NCI-H446 treated with DMSO at 0.1 percent for 48 hours (cell line): ENCODE results near the gene C2orf68.
A peak's percentile ranks its signal among the peaks of the same experiment; 100 is the strongest.
"Not testable (repeated sequence)": the region's sequence is repeated elsewhere in the genome, so short reads cannot be mapped to it uniquely, and the experiment has no call there.

ENCODE experiments used
- DNase-seq: peaks from one replicate; lab custom pipeline; 2025; lab: John Stamatoyannopoulos, UW

The C2orf68 gene, protein sequence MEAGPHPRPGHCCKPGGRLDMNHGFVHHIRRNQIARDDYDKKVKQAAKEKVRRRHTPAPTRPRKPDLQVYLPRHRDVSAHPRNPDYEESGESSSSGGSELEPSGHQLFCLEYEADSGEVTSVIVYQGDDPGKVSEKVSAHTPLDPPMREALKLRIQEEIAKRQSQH

DNA sequence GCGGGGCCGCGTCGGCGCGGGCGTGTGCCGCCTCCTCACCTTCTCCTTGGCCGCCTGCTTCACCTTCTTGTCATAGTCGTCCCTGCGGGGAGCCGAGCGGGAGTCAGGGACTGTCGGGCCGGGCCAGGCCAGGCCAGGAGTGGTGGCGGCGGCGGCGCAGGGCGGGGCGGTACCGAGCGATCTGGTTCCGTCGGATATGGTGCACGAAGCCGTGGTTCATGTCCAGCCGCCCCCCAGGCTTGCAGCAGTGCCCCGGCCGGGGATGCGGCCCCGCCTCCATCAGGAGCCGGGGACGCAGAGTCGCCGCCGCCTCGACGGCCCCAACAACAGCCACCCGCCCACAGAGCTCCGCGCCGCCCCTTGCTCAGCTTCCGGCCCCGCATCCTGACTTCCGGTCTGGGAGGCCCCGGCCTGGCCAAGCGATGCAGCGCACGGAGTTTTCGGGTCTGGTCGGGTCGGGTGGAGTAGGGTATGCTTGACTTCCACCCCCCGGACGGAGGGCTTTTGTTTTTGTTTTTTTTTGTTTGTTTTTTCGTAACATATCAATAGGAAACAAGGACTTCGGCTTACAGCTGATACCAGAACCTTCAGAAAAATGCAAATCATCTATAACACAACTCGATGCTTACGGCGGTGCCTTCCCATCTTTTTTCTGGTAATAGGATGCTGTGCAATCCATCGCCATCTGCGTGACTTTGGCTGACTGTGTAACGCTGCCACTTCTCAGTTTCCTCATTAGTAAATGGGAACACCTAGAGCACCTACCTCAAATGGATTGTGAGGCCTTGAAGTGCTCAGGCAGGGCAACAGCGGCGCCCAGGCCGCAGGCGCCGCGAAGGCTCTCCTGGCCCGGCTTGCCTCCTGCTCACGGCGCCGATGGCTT is at the start of gene C2orf68:
TSS of gene C2orf68 (minus strand) at position 362 of the 883 bp plus-strand sequence. CDS start at position 280, 82 bp downstream.
- DNase-seq, result peak; percentile 69

DNA sequence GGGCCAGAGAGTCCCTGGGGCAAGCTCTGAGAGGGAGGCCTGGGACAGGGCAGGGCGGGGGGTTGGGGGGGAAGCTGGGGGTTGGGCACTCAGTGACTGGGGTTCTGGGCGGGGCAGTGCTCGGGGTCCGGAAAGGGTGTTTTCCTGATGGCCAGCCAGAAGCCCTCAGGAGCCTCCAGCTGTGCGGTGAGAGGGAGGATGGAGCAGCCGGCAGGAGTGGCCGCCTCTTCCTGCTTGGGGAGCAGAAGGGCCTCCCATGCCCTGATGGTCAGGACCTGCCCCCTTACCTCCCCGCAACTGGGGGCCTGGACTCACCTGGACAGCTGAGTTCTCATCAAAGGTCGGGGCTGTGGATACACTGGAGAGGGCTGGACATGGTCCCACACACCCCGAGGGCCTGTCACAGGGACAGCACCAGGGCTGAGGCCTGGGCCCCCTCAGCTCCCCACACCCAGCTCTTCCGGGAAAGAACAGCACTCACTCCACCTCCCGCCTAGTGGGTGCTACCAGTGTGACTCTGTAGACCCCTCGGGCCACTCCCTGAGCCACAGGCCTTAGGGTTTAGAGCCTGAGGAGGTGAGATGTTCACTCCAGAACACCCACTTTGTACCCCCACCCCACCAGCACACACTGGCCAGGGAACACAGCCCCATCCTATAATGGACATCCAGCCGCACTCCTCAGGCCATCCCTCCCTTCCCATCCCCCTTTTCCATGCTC is 49.4 kb upstream of the C2orf68 start:
- no peak for DNase-seq

DNA sequence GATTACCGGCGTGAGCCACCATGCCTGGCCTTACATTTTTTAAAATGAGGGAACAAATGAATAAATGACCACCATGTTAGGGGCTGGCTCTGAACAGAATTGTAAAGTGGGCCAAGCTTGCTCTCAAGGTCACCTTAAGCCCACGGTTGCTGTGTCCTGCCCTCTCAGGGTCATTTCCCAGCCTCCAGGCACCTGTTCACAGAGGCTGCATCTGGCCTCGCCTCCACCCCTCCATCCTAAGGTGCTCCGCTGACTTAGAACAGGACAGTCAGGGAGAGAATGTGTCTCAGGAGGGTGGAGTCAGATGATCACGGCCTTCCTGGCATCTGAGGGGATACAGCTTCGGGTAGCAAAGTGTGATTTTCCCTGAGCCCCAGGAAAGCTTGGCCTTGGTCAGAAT is 48.9 kb upstream of the C2orf68 start:
- no peak for DNase-seq

DNA sequence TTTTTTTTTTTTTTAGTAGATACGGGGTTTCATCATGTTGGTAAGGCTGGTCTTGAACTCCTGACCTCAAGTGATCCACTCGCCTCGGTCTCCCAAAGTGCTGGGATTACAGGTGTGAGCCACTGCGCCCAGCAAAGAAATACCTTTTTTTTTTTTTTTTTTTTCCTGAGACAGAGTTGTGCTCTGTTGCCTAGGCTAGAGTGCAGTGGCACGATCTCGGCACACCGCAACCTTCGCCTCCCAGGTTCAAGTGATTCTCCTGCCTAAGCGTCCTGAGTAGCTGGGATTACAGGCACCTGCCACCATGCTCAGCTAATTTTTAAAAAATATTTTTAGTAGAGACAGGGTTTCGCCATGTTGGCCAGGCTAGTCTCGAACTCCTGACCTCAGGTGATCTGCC is 48.4 kb upstream of the C2orf68 start:
- DNase-seq, result not testable (repeated sequence)

DNA sequence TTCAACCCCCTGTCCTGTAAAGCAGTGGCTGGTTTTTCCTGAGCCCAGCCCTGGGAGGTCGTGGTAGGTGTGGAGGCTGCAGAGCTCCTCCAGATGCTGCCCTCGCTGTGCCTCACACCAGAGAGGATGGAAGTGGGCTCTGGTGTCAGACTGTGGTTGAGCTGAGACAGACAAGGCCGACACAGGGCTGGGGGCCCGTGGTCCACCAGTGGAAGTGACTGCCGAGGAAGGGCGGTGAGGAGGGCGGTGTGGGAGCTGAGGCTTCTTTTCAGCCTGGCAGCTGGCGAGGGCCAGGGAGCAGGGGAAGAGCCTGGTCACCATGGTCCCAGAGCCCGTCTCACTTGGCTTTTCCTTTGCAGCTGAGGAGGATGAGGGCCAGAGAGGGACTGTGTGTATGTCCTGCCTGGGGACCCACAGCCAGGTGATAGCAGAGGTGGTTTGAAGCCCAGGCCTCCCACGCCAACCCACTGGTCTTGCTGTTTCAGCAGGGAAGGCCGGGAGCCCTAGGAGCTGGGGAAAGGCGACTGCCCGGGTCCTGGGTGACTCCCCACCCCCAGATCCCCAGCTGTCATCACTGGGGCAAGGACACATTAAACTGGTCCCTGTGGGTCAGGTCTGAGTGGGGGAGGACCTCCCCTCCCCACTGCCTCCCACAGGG is 47.6 kb upstream of the C2orf68 start:
- no peak for DNase-seq

DNA sequence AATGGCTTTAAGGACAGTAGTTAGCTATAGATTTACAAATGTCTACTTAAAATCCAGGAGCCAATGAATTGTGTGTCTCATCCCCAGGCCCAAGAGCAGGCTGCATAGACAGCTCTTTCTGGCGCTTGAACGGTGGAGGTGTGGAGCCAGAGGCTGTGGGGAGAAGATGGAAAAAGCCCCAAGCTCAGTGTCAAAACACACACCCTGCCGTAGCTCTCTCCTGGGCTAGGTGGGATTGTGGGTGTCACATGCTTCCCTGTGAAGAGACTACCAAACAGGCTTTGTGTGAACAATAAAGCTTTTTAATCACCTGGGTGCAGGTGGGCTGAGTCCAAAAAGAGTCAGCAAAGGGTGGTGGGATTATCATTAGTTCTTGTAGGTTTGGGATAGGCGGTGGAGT is 45.5 kb upstream of the C2orf68 start:
- not testable (repeated sequence) for DNase-seq

DNA sequence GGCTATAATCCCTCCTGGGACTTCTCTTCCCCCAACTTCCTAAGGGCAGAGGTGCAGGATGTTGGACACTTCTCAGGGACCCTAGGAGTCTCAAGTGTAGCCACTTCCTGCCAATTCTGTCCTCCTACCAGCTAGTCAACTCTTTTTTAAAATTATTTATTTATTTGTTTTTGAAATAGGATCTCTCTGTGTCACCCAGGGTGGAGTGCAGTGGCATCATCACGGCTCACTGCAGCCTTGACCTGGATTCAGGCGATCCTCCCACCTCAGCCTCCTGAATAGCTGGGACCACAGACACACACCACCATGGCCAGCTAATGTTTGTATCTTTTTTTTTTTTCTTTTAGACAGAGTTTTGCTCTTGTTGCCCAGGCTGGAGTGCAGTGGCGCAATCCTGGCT is 44.6 kb upstream of the C2orf68 start:
- DNase-seq, result no peak

DNA sequence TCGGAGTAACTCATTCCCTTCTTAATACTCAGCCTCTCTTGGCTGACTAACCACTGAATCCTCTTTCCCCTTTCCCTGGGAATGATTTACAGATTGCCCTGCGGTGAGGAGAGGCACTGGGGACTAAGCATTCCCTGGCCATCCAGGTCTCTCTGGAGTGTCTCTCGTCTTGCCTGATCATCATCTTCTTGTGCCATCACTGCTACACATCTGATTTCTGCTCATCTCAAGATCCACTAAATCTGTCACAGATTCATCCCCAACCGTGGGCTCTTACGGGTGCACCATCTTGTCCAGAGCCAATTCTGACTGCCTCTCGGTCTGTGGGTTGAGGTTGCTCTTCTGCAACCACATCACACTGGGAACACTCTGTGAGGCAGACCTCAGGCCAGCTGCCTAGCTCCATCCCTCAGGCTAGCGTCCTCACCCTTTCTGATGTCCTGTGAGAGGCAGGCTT is 44.1 kb upstream of the C2orf68 start:
- DNase-seq, result no peak

DNA sequence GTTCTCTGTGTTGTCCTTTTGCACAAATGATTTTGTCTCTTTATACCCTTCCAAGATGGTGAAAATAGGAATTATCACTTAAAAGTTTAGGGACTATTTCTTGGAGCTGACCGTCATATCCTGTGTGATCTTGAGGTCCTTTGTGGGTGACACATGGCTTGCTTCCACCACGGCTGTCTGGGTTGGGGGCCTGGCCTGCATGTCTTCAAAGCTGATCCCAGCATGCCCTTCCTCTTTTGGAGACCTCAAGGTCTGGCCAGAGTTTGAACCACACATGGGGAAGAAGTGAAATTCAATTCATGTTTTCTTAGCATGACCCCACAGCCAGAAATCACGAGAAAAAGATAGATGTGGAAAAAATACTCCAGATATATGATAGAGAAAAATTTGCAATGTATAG is 42.1 kb upstream of the C2orf68 start:
- no peak for DNase-seq

DNA sequence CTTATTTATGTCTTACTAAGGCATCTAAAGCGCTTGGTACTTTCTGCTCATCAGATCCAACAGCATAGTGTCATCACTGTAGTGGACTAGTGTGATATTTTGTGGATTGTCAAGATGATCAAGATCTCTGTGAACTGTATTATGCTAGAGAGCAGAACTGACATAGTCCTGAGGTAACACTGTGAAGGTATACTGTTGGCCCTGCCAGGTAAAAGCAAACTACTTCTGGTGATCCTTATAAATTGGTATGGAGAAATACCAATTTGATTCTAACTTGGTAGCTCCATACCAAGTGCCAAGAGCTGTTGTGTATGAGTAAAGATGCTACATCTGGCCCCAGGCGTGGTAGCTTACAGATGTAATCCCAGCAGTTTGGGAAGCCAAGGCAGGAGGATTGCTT is 40.2 kb upstream of the C2orf68 start:
- no peak for DNase-seq

DNA sequence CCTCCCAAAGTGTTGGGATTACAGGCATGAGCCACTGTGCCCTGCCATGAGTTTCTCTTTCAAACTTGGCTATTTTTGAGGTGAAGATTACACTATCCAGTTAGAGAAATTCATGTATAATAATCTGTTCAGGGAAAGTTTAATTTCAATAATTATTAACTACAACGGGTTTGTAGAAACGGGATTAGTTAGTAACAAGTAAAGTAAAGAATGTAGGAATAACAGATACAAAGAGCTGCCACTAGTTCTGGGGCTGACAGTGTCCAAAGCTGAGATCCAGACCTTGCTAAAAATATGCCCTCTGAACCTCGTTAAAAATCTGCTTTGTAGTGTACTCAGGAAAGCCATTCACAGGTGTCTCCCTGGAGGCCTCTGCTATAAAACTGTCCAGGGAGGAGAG is 39.2 kb upstream of the C2orf68 start:
- DNase-seq, result no peak

DNA sequence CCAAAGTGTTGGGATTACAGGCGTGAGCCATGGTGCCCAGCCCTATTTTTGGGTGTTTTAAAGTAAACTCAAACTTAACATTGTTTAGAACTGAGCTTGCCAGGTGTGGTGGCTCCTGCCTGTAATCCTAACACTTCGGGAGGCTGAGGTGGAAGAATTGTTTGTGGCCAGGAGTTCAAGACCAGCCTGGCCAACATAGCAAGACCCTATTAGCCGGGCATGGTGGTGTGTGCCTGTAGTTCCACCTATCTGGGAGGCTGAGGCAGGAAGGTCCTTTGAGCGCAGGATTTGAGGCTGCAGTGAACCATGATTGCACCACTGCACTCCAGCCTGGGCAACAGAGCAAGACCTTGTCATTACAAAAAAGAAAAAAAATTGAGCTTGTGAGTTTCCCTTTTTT is 38.6 kb upstream of the C2orf68 start:
- no peak for DNase-seq

DNA sequence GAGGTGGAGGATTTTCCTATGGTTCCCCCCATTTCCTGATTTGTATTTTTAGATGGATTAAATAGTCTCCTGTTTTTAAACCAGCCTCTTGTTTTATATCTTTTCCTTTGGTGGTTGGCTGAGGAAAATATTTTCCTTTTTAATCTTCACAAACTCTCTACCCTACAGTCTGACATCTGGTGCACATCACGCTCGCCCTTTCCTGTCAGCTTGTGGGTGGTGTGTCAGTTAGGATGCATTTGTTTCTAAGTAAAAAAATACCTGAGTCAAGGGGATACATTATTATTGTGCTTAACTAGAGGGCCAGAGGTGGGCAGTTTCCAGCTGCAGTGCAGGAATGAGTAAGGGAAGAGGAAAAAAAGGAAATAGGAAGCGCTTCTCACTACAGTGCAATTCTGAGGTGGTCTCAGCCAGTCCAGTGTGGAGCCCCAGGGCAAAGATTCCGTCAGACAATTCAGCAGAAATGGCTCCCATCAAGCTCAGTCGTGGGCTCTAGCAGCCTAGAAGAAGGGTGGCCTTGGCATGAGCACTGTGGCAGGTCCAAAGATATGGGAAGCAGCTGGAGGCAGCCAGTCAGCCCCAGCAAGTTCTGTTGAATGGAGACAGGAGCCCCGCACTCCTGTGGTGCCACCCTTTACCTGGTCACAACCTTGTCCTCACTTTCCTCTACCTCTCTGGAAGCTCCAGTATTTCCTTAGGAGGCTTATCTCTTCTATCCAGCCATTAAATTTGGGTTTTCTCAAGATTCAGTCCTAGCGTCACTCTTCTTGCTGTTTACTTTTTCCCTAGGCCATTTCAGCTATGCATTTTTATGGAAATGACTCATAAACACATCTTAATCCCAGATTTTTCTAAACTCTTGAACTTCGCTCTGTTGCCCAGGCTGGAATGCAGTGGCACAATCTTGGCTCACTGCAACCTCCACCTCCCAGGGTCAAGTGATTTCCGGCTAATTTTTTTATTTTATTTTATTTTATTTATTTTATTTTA is 37.6 kb upstream of the C2orf68 start:
- DNase-seq, result no peak

DNA sequence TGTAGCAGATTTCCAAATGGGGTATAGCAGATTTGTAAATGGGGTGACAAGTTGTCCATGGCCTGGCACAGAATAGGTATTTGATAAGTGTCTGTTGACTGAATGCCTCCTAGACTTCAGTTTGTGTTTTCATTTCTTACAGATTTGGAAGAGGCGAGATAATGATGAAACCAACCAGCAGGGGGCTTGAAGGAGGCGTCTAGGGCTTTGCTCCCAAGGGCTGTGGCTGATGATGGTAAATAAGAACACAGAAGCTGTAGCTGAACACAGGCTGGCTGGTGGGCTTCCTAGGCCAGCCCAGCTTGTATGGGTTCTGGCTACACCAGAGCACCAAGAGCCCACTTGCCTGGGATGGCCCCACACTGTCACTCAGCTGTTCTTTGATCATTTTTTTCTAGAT is 36.8 kb upstream of the C2orf68 start:
- DNase-seq, result no peak

DNA sequence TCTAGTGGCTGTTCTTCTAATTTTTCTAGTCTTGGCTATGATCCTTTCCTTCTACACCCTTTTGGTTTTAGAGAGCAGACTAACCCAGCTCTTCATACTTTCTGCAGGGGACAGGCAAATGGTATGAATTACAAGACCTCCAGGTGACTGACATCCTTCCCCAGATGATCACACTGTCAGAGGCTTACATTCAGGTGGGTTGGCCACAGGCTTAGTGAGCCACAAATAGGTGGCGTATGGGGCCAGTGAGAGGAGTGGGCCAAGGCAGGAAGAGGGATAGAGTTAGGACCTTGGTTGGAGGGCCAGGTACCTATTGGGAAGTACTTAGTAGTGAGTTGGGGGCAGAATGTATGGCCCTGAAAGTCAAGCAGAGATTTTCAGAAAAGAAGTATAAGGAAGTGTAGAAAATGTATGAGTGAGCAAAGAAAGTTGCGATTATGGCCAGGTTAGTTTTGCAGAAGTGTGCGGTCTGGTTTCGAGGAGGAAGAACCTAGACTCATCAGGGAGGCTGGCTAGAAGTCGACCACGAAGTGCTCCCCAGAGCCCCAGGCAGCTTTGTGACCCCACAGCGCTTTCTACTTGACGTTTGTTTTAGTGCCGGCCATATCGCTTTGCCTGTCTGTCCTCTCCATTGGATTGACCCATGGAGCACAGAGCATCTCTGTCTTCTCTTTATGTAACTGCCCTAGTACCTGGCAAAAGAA is 36.1 kb upstream of the C2orf68 start:
- DNase-seq, result no peak

DNA sequence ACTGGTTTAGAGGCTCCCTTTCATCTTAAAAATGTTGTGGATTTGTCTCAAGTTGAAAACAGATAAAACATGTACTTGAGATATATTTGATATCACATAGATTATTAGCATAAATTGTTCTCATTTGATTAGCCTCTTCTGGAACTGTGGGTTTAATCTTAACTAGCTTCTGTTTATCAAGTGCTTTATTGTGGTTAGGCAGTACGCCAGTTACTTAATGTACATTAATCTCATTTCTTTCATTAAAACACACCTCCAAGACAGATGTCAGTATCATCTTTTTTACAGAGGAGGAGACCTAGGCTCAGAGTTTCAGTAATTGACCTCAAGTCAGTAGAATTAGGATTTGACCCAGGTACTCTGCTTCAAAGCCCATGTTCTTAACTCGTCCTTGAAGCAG is 34.3 kb upstream of the C2orf68 start:
- DNase-seq, result no peak

DNA sequence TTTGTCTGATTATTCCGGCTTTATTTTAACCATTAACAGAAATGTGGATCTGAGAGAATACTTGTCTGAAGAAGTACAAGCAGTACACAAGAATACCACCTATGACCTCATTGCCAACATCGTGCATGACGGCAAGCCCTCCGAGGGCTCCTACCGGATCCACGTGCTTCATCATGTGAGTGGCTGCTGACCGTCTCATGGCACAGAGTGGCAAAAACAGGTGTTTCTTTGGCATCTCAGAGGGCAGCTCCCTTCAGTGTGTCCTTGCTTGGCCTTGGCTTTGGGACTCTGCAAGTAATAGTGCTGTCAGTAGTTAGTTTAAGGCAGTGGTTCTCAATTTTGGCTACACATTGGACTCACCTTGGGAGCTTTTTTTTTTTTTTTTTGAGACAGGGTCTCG is 33.0 kb upstream of the C2orf68 start:
- no peak for DNase-seq

DNA sequence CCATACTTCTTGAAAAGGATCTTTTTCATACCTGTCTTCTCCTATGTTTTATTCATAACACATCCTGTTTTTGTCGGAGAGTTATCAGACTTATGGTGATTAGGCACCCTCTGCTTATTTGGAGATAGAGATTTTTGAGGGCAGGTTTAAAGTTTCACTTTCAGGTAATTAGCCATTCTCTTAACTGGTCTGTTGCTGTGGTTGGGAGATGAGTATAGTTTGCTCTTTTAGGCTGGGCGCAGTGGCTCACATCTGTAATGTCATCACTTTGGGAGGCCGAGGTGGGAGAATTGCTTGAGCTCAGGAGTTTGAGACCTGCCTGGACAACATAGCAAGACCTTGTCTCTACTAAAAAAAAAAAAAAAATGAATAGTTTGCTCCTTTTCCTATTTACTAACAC is 30.9 kb upstream of the C2orf68 start:
- DNase-seq, result no peak

DNA sequence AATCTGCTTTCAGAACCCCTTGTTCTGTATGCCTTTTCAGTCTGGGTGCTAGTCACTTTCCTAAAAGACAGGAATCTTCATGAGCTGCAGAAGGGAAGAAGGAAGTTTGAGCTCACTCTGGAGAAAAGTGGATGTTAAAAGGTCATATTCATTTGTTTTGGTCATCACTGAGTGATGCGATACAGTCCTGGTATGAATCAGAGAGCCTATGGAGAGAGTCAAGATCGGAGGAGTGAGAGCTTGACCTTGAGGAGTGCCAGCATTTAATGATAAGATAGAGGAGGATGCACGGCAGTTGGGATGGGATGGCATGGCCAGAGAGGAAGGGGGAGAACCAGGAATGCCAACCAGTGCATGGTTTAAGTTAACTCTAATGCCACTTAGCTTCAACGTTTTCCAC is 23.8 kb upstream of the C2orf68 start:
- DNase-seq, result no peak

DNA sequence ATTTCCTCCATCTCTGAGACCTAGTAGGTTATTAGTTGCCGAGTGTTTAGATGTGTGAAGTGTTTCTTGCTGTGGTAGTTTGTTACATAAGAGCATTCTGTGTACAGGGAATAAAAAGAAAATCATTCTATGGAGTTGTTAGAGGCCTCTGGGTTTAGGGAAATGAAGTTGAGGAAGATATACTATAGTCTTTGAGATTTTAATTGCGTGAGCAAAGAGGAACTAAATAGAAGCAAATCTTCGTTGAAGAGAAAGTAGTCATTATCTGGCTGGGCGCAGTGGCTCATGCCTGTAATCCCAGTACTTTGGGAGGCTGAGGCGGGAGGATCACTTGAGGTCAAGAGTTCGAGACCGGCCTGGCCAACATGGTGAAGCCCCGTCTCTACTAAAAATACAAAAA is 23.1 kb upstream of the C2orf68 start:
- no peak for DNase-seq

DNA sequence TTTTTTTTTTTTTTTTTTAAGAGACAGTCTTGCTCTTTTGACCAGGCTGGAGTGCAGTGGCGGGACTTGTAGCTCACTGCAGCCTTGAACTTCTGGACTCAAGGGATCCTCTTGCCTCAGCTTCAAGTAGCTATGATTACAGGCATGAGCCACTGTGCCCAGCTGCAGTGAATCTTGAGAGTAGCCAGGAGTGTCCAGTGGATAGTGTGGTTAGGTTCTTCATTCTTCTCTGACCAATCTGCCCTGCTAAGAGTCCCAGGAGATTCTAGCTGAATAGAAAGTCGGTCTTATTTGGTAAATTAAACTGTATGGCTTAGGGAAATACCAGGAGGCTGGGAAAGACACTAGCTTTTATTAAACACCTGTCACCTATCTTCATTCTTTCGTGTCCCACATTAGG is 19.4 kb upstream of the C2orf68 start:
- no peak for DNase-seq
